GM18861 (cell line): ENCODE data around the gene SLC25A47.
A peak's percentile ranks its signal among the peaks of the same experiment; 100 is the strongest.
"Not testable (repeated sequence)": the region's sequence is repeated elsewhere in the genome, so short reads cannot be mapped to it uniquely, and the experiment has no call there.

Experiments used
- ATAC-seq: cut with Tn5 transposase; IDR thresholded peaks from one replicate; pipeline ENCODE4 v1.9.1; 2021; ENCODE audit not compliant: unreplicated experiment

SLC25A47 gene, protein sequence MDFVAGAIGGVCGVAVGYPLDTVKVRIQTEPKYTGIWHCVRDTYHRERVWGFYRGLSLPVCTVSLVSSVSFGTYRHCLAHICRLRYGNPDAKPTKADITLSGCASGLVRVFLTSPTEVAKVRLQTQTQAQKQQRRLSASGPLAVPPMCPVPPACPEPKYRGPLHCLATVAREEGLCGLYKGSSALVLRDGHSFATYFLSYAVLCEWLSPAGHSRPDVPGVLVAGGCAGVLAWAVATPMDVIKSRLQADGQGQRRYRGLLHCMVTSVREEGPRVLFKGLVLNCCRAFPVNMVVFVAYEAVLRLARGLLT

DNA sequence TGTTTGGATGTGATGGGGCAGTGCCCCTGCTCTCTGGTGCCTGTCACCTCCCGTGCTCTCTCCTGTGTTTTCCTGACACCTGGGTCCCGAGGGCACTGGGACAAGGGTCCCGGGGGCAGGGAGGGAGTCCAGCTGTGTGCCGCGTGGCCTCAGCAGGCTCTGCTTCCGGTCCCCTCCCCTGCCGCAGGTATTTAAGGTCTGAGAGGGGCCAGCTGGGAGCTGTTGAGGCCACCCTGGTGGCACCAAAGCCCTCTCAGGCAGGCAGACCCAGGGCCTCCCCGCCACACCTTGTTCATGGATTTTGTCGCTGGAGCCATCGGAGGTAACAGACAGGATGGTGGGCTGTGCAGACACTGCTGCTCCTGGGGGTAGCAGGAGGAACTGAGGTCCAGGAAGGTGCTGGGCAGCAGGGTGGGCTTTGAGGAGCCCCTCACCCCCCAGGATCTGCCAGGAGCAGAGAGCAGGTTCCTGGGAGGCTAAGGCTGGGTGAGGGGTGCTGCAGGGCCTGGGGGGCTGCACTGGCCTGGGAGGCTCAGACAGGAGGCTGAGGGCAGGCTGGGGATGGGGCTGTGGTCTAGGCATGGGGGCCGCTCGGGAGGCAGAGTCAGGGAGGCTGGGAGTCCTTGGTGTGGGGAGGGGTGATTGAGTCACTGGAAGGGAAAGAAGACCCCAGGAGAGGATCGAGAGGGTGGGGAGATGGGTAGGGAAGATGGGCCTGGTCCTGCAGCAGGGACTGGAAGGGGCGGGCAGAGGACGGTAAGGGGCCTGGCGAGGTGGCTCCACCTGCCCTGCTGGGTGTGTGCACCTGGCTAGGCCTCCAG is at the start of gene SLC25A47:
Gene SLC25A47, plus strand, starts transcription at position 219 of the 821 bp plus-strand sequence. Its CDS starts 76 bp downstream, at position 295.
- no peak for ATAC-seq

DNA sequence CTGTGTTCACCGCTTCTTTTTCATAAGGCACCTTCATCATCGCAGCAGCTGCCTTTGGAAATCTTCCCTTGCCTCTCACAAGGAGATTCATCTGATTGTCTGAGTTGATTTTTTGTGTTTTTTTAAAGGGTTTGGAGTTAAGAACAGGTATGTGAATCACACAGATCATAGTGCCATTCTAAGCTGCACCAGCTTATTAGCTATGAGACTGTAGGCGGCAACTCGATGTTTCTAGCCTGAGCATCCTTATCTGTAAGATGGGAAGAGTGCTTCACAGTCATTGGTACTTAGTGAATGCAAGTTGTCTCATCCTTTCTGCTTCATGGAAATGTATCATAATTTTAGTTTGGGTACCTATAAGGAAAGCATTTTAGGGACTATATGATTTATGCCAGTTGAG is 48.9 kb upstream of the SLC25A47 start:
- ATAC-seq: no peak

DNA sequence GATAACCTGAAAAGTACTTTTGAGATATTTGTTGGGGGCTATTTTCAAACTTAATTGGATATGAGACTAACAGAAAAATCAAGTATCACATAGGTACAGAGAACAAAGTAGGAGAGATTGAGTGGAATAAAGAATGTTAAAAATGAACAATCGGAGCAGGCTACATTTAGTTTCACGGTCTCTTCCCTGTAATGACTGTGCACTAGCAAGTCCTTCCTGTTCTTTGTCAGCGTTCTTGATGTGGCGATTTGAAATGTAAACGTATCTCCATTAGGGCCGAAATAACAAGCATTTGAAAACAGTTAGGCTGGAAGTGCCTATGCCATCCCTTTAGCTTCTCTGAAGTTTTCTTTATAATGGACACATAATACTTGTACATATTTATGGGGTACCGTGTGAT is 47.9 kb upstream of the SLC25A47 start:
- no peak for ATAC-seq

GRCh38 chr14:100278702-100279101 is 44.4 kb upstream of the SLC25A47 start:
- ATAC-seq: no peak

DNA sequence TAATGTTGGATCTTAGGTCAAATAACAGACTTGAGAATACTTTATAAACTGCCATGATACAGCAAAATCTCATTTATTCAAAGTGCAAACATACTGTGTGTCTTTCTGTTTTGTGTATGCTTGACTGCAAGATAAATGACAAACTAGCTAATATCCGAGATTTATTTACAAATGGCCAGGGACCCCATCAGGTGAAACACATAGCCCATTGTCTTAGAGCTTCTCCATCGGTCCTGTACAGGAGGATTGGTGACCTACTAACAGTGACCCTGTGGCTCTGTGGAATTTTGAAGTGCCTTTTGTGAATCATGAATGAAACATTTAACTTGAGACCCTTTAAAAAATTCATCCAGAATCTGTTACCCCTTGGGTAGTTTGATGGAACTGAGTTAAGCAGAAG is 44.0 kb upstream of the SLC25A47 start:
- ATAC-seq: no peak

GRCh38 chr14:100279563-100279962 is 43.6 kb upstream of the SLC25A47 start:
- no peak for ATAC-seq

DNA sequence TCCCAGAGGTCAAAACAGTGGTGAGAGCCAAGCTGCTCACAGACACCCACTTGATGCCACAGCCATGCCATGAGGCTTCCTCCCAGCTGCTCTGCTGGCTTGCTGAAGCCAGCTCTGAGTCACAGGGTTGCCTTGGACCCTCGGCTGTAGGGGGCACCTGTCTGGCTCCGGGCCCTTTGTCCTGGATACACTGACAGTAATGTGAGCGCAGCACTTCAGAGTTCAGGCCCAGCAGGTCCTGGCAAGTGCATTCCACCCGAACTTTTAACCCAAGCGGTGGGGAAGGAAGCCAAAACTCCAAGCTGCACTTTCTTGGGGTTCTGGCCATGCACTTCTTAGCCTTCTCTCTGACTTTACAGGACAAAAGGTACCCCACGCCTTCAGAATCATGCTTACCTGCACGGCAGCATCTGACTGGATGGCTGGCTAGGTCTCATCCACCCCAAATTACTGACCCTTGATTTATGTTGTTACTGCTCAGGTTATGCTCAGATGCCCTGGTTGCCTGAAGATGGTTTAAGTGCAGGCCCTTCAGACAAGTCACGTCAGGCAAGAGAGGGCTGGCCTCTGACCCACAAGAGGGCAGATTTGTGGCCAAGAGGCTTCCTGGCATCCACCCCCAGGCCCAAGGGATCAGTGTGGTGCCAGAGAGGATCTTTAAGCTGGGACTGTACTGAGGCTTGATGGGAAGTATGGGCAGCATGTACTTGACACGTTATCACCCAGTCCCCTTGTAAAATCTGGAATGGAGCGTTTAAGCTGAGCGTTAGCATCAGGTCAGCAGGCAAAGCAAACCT is 41.7 kb upstream of the SLC25A47 start:
- no peak for ATAC-seq

- ATAC-seq: no peak
Measured at GRCh38 chr14:100282083-100282350, 41.1 kb upstream of the SLC25A47 start.

DNA sequence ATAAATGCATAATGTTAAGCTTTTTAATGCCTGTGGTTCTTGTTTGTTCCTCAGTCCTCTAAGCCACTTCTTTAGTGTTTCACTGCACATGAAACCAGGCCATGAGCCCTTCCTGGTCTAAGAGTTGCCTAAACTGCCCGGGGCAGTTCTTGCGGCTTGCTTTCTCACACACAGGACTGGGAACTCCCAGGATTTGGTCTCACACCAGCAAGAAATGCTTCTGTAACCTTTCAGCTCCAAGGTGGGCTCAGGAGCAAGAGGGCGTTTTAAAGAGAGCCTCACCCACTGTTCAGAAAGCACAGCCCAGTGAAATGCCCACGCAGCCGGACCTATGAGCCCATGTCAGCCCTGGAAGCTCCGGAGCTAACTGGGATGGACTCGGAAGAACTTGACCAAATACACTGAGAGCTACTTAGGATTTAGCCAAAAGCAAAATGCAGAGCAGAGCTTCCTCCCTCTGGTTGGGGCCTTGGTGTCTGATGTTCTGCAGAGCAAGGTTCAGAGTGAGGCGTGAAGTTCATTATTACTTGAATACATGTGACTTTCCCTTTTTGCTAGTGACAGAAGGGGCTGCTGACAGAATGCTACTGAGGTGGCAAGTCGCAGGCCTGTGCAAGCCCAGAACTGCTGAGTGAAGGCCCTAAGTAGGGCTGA is 40.2 kb upstream of the SLC25A47 start:
- no peak for ATAC-seq

- ATAC-seq: not testable (repeated sequence)
Measured at GRCh38 chr14:100283436-100283835, 39.7 kb upstream of the SLC25A47 start.

DNA sequence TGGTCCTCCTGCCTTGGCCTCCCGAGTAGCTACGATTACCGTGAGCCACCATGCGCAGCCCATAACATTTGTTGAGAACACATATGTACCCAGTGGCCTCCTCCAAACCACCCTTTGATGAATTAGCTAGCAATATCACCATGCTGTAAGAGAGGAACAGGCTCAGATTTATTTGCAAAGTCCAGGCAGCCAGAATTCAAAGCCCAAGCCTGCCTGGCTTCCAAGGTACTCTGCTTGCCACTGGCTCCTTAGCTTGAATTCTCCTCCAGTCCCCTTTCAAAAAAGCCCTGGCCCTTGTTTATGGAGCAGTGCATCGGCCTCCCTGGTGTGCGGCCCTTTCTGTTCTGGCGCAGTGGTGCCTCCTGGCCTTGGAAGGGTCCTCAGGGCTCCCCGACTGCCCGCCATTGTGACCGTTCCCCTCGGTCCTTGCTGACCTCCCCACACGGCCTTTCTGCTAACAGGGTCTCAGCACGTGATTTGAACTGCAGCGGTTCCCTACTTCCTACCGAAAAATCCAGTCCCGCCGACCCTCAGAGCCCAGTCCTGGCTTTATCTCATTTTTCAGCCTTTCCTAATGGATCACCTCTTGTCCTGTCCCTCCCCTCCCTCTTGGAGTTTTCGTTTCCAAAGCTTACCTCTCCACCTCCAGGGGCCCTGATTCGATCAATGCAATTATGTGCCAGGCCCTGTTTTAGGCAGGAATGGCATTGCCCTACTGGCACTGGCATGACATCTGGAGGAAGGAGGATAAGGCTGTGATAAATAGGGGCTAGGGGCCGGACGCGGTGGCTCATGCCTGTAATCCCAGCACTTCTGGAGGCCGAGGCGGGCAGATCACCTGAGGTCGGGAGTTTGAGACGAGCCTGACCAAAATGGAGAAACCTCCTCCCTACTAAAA is 38.9 kb upstream of the SLC25A47 start:
- ATAC-seq: no peak

GRCh38 chr14:100285021-100285912 is 37.9 kb upstream of the SLC25A47 start:
- ATAC-seq: peak; percentile 74

DNA sequence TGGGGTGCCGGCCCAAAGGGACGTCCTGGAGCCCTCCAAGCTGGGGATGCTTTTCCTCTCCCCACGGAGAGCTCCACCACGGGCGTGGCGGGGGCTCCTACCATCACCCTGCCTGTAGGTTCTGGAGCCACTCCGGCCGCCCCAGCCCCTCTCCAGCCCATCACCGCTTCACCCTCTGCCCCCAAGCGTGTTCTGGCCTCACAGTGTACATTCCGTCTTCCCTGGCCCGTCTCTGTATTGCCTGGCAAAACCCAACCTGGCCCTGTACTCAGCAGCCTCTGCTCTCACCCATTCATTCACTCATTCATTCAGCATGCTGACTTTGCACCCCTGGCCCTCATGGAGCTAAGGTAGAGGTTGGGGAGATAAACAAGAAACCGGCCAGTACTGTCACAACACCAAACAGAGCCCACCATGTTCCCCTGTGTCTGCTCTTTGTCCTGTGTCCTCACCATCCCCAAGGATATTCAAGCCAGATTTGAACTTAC is 37.2 kb upstream of the SLC25A47 start:
- no peak for ATAC-seq

GRCh38 chr14:100286484-100287191 is 36.5 kb upstream of the SLC25A47 start:
- no peak for ATAC-seq

GRCh38 chr14:100287202-100287997 is 35.7 kb upstream of the SLC25A47 start:
- no peak for ATAC-seq

GRCh38 chr14:100287998-100288295 is 35.2 kb upstream of the SLC25A47 start:
- ATAC-seq: not testable (repeated sequence)

GRCh38 chr14:100288382-100289185 is 34.6 kb upstream of the SLC25A47 start:
- no peak for ATAC-seq
